NCI-H2171 treated with DMSO at 0.1 percent for 48 hours (cell line): Measurements from ENCODE around the gene LCE1C.

ENCODE experiments used
- DNase-seq: peaks from one replicate; lab custom pipeline; 2025; lab: John Stamatoyannopoulos, UW

Gene LCE1C, protein sequence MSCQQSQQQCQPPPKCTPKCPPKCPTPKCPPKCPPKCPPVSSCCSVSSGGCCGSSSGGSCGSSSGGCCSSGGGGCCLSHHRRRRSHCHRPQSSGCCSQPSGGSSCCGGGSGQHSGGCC

DNA sequence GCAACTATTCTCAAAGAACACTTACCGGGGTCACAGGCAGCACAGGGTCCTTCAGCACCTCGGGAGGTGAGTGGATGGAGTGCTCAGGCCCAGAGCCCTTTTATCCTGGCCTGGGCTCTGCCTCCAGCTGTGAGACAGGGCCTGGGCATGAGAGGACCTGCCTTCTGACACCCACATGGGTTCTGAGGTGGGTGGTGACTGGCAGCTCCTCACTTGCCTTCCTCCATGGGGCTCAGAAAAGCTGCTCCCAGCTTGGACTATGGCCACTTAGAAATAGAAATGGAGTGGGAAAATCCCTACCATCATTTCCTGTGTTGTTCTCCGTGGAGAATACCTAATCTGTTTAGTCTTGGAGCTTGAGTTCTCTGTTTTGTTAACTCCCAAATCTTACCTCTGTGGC is at the start of gene LCE1C:
TSS of gene LCE1C (minus strand) at position 76 of the 400 bp plus-strand sequence. CDS start 1,173 bp downstream, outside the sequence.
- no peak for DNase-seq

DNA sequence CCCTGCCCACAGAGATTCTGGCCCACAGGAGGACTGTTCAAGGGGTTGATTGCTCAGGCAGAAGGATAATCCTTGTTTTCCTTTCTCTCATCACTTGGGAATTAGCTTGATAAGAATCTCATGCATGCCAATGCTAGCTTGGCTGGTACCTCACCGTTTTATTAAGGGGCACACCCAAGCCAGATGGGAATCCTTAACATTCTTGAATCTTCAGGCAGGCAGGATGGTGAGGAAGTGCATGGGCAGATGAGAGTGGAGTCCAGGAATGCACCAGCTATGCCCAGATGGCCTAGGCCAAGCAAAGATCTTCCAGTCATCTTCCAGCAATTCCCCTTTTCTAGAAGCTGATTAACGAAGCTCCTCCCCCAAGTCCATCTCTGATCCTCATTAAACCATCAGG is 49.2 kb upstream of the LCE1C start:
- no peak for DNase-seq

DNA sequence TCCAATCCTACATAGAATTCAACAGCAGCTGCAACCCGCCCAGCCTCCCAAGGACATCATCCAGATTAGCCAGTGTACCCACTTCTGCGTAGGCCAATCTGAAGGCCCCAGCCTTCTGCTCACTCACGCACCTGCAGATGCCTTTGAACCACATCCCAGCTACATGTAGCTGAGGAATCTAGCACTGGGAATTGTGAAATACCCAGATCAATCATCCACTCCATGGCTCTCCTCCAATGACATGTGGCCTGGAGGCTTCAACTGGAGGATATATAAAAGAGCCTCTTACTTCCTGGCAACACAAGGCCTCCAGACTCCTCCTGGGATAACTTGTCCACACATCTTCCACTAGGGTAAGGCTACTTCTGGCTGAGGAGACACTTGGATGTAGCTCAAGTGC is 36.1 kb upstream of the LCE1C start, which contains the start of gene LCE6A:
TSS of gene LCE6A (plus strand) at position 301 of the 400 bp plus-strand sequence. CDS start 665 bp downstream, outside the sequence.
- no peak for DNase-seq

DNA sequence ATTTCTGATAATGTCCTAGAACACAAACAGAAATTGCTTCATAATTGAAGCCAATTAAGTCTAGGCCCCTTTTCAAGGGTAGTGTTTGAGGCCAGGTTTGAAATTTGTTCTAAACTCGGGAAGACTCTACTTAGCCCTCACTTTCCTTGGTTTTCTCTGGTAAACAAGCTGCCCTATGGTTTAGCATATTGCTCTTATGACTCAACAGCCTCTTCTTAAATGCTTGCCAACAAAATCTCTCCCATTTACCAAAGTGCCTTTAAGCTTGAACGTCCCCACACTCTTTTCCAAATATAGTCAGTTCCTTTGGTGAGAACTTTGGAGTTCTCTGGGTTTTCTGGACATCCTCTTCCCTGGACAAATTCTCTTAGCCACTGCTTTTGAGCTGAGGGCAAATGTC is 30.4 kb upstream of the LCE1C start:
- no peak for DNase-seq

DNA sequence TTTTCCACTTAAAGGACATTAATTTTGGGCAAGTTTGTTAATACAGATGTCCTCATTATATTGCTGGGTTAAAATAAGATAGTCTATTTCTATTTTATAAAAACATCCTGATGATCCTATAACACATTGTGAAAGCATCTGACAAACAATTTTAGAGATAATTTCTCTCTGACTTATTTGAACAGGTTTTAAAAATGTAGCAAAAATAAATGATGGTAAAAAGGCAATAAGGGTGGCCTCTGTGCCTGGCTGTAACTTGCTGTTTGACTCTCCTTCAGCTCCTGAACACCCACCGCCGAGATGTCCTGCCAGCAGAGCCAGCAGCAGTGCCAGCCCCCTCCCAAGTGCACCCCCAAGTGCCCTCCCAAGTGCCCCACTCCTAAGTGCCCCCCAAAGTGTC is 20.7 kb upstream of the LCE1C start, which contains the start of gene LCE1A:
TSS of gene LCE1A (plus strand) at position 301 of the 400 bp plus-strand sequence. CDS start at position 301, 0 bp downstream.
- DNase-seq, result no peak

DNA sequence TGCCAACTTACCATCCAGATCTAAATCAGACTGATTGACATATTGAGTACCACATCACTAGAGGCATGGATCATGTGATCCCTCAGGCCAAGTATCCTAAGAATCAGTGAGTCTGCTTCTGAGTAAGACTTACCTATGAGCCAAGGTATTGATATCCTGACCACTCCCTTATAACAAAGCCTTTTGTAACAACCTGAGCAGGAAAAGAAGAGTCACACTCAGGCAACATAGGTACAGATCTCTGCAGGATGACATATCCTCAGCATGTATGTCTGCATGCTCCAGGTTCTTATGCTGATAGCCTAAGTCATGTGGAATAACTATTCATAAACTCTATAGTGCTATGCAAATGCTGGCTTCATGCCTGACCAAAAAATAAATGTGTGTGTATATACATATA is 18.5 kb upstream of the LCE1C start:
- no peak for DNase-seq

DNA sequence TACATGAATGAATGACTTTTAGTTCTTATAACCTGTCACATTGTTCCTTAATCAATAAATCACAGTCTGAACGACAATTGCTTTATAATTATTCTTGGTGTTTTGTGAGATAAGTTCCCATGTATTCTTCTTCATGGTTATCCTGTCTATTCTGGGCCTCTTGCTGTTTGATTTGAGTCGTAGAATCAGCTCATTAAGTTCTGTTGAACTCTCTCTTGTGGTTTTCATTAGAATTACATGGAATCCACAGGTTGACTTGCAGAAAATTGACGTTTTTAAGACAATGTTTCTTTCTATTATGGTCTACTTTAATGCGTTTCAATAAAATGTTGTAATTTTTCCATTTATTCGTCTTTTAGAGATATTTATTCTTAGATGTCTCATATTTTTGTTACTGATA is 16.8 kb upstream of the LCE1C start:
- no peak for DNase-seq

DNA sequence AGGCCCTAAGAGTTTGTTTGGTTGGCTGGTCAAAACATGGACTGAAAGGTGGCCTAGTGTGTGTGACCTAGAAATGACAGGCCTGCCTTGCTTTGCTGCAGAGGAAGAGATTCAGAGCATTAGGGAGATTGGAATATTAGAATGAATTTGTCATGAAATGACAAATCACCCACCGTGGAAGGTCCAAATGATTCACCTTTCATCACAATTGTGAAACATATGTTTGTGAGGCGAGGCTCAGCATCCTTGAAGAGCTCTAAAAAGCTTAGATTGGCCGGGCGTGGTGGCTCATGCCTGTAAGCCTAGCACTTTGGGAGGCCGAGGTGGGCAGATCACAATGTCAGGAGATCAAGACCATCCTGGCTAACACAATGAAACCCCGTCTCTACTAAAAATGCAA is 10.9 kb upstream of the LCE1C start:
- DNase-seq, result no peak

DNA sequence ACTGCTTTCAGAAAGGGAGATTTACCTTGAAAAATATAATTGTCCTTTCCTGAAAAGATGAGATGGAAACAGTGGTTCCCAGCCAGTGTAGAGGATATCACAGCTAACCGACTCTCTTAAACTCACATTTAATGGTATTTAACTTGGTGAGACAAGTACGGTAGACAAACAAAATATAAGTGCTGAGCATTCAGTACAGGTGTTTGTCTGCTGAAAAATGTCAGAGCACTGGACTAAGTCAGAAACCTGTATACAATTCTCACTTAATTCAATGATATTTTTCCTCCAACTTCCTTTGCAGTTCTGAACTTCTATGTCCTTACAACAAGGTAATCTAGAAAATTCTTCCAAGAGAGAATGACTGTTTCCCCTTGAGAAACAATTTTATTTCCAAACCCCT is 5.2 kb upstream of the LCE1C start, which contains the start of gene LCE1B:
TSS of gene LCE1B (plus strand) at position 301 of the 400 bp plus-strand sequence. CDS start 476 bp downstream, outside the sequence.
- DNase-seq, result no peak

DNA sequence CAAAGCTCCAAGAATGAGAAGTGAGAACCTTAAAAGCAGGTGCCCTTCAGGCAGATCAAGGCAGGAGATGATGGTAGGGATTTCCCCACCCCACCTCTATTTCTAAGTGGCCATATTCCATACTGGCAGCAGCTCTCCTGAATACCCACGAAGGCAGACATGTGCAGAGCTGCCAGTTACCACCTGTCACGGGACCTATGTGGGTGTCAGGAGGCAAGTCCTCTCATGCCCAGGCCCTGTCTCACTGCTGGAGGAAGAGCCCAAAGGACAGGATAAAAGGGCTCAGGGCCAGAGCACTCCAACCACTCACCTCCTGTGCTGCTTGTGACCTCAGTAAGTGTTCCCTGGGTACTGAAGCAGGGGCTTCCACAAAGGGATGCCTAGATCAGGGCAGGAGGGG is 4.6 kb upstream of the LCE1C start:
- no peak for DNase-seq

DNA sequence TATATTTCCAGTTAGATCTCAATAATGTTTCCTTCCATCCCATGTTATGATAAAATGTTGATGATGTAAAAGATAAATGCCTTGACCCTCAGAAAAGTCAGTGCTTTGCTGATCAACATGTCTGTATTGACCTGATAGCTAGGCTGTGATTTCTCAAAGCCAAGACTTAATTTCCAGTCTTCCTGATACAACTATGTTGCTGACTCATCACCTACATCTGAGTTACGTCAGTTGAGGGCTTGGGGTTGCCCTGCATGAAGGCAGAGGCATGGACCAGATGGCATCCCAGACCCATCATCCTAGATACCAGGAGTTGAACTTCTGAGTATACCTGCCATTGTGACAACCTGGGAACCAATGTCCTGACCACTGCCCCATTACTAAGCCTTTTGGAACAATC is 5.1 kb downstream of the LCE1C start:
- no peak for DNase-seq

DNA sequence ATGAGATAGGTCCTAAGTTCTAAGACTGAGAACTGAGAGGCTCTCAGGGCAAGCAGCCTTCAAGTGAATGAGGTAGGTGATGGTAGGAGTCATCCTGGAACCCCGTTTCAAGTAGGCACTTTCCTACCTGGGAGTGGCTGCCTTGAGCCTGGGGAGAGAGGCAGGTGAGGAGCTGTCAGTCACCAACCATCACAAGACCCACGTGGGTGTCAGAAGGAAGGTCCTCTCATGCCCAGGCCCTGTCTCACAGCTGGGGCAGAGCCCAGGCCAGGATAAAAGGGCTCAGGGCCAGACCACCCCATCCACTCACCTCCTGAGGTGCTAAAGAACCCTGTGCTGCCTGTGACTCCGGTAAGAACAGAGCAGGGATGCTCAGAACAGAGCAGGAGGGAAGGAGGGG is 10.0 kb downstream of the LCE1C start, which contains the start of gene LCE1D:
TSS of gene LCE1D (plus strand) at position 301 of the 400 bp plus-strand sequence. CDS start 1,074 bp downstream, outside the sequence.
- DNase-seq, result no peak

DNA sequence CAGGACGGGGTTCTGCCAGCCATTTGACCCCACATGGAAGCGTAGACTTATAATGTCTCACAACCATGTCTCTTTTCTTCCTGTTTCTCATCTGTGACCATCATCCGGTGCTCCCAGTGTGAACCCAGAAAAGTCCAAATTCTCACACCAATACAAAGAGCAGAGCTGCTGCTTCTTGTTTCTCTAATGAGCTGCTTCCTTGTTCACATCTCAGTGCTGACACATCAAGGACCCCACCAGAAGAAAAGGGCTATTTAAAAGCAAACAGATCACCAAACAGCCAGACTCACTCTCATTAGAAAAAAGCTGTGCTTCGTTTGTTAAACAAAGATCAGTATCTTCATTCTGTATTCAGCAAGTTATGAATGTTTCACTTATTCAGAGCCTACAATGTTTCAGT is 10.8 kb downstream of the LCE1C start:
- DNase-seq, result no peak

DNA sequence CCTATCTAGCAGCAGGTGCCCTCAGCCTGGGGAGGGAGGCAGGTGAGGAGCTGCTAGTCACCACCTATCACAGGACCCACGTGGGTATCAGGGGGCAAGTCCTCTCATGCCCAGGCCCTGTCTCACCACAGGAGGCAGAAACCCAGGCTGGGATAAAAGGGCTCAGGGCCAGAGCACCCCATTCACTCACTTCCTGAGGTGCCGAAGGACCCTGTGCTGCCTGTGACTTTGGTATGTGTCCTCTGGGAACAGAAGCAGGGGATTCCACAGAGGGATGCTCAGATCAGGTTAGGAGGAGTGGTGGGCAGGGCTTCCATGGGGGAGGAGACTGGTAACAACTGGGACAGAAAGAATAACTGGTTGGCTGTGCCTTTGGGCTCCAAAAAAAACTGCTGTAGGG is 20.4 kb downstream of the LCE1C start, which contains the start of gene LCE1E:
TSS of gene LCE1E (plus strand) at position 181 of the 400 bp plus-strand sequence. CDS start 1,043 bp downstream, outside the sequence.
- DNase-seq, result no peak

DNA sequence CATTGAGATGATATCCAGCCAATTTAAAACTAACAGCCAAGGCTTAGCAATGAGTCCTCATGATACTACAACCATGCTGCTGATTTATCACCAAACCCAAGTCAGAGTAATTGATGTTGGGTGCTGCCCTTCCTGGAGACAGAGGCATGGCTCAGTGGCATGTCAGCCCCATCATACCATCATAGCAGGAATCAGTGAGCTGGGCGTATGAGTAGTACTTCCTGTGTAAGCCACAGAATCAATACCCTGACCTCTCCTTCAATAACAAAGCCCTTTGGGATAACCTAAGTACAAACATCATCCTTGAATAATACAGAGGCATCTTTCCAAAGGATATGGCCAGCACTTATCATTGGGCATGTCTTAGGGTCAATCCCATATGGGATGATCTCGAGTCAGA is 23.4 kb downstream of the LCE1C start:
- DNase-seq, result no peak

DNA sequence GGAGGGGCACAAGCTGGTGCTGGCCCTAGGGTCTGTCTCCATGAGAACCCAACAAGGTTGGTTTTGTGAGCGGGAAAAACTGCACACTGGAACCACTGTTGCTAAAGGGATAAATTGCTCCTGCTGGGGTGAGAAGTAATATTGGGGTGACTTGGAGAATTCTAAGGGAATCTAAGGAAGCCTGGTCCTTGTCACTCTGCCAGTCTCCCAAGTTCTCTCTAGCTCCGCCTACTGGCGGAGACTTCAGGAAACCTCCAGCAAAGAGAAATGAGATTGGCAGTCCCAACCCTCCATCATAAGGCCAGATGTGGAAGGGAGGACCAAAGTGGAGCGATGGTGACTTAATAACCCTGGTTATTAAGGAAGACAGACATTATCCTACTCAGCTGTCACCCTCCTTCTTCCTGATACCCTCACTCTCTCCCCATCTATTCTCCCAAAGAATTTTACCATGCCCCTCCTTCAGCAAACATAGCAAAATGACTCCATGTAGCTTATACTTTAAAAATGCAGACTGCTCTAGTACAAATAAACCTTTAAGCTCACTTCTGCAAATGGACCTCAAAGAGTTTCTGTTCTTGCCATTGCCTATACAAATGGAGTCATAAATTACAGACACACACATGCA is 28.8 kb downstream of the LCE1C start:
- no peak for DNase-seq

DNA sequence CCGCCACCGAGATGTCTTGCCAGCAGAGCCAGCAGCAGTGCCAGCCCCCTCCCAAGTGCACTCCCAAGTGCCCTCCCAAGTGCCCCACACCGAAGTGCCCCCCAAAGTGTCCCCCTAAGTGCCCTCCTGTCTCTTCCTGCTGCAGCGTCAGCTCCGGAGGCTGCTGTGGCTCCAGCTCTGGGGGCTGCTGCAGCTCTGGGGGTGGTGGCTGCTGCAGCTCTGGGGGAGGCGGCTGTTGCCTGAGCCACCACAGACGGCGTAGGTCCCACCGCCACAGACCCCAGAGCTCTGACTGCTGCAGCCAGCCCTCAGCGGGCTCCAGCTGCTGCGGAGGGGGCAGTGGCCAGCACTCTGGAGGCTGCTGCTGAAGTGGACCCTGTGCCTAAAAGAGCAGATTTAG is 30.1 kb downstream of the LCE1C start:
- no peak for DNase-seq

DNA sequence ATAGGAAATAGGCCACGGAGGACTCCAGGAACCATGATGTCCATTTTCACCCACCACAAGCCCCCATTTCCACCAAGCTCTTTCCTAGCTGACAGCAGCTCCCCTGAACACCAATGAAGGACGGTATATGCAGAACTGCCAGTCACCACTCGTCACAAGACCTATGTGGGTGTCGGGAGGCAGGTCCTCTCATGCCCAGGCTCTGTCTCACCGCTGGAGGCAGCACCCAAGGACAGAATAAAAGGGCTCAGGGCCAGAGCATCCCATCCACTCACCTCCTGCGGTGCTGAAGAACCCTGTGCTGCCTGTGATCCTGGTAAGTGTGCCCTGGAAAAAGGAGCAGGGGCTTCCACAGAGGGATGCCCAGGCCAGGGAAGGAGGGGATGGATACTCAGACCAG is 31.6 kb downstream of the LCE1C start, which contains the start of gene LCE1F:
TSS of gene LCE1F (plus strand) at position 266 of the 400 bp plus-strand sequence. CDS start 1,232 bp downstream, outside the sequence.
- no peak for DNase-seq

DNA sequence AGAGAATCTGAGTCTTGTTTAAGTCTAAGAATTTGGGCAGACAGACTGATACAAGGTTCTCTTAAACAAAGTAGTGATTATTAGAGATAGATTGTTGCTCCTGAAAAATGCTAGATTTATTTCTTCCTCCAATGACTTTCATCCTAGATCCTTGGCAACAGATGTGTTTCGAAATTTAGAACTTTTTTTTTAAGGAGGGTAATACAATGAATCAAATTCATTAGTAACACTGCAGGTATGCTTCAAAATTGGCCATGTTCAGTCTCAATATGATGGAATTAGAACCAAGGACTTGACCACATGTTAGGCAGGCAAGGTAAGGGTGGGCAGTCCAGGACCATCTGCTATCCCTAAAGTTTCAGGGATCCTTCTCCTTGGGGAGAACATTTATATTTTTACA is 36.0 kb downstream of the LCE1C start:
- no peak for DNase-seq

DNA sequence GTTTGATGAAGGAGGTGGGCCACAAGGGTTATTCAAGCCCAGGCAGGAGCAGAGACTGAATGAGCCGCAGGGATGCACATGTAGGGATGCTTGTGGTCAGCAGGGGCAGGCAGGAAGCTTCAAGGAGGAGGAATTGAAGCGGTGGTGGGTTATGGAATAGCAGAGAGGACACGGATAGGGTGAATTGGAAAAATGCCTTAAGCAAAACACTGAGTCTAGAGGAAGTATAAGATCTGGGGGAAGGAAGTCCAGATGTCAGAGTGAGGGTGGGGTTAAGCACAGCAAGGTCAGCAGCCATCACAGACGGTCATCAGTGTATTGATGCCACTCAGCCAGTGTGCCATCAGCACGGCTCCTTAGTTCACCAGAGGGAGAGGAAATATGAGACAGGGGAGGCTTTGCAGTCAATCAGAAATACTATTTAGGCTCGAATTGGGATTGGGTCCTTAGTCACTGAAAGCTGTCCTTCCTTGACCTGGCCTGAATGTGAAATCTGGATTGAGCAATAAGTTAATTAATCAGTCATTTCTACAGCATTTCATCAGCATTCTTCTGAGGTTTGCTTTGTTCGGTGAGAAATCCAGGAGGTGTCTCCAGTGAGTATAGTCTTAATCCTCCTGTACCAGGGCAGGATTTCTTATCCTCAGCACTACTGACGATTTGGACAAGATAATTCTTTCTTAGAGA is 37.5 kb downstream of the LCE1C start:
- DNase-seq, result no peak

DNA sequence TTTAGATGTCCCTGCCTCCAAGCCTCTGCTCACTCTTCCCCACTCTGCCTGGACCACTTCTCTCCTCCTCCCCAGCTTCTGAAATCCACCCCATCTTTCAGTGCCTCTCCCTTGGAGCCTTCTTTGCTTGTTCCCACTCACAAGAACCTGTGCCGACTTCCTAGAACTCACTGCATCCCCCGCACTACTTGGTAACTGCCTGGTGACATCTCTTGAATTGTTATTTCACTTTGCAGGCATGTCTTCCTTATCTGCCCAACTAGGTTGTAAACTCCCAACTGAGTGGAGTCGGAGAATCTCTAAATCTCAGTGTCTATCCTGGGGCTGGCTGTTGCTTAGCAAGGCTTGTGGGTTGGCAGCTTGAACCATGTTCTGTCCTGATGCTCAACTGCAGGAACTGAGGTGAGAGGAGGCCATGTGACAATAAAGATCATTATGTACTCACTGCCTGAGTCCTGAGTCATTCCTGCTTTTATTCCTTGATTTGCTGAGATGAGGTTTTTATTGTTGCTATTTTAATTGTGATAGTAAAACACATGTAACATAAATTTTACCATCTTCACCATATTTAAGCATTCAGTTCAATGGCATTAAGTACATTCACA is 44.7 kb downstream of the LCE1C start:
- no peak for DNase-seq

DNA sequence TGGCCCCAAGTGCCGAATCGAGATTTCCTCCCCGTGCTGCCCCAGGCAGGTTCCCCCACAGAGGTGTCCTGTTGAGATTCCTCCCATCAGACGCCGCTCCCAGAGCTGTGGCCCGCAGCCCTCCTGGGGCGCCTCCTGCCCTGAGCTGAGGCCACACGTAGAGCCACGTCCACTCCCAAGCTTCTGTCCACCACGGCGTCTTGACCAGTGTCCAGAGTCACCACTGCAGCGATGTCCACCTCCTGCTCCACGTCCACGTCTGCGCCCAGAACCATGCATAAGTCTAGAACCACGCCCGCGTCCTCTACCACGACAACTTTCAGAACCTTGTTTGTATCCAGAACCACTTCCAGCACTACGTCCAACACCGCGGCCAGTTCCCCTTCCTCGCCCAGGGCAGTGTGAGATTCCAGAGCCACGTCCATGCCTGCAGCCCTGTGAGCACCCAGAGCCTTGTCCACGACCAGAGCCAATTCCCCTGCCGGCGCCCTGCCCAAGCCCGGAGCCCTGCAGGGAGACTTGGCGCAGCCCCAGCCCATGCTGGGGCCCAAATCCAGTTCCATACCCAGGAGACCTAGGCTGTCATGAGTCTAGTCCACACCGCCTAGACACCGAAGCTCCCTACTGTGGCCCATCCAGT is 45.8 kb downstream of the LCE1C start:
- no peak for DNase-seq
